CD4-positive, alpha-beta T cell treated with Interleukin-4 for 4 hours (primary cell): ENCODE measurements around the gene MTX1.
"Not testable (repeated sequence)": the region's sequence is repeated elsewhere in the genome, so short reads cannot be mapped to it uniquely, and the experiment has no call there.

Experiments
- DNase-seq: peaks from one replicate; pipeline ENCODE4 v3.0.0-alpha.2; 2020

The MTX1 gene

GRCh38 chr1:155208541-155209311, at the start of gene MTX1:
Gene MTX1, plus strand, starts transcription at chr1:155208695. Its CDS starts 110 bp downstream, at chr1:155208805.
- DNase-seq = peak; percentile 95

- DNase-seq = no peak
Measured at GRCh38 chr1:155158991-155159390, 49.5 kb upstream of the MTX1 start.

- no peak for DNase-seq
Measured at GRCh38 chr1:155160128-155160527, 48.4 kb upstream of the MTX1 start.

GRCh38 chr1:155162631-155163030, 45.9 kb upstream of the MTX1 start:
- not testable (repeated sequence) for DNase-seq

- not testable (repeated sequence) for DNase-seq
Measured at GRCh38 chr1:155163785-155164184, 44.7 kb upstream of the MTX1 start.

- DNase-seq = not testable (repeated sequence)
Measured at GRCh38 chr1:155164625-155165024, 43.9 kb upstream of the MTX1 start.

GRCh38 chr1:155166051-155166470, 42.4 kb upstream of the MTX1 start:
- no peak for DNase-seq

- DNase-seq = no peak
Measured at GRCh38 chr1:155166471-155167165, 41.9 kb upstream of the MTX1 start.

GRCh38 chr1:155167166-155168104, 41.1 kb upstream of the MTX1 start:
- DNase-seq = peak; percentile 77

GRCh38 chr1:155168105-155168445, 40.4 kb upstream of the MTX1 start:
- DNase-seq = not testable (repeated sequence)

GRCh38 chr1:155168456-155169210, 39.9 kb upstream of the MTX1 start:
- DNase-seq = no peak

GRCh38 chr1:155169541-155169940, 39.0 kb upstream of the MTX1 start:
- DNase-seq = no peak

GRCh38 chr1:155170101-155170785, 38.3 kb upstream of the MTX1 start:
- no peak for DNase-seq

- no peak for DNase-seq
Measured at GRCh38 chr1:155170806-155171205, 37.7 kb upstream of the MTX1 start.

GRCh38 chr1:155171836-155172731, 36.4 kb upstream of the MTX1 start:
- no peak for DNase-seq

- peak; percentile 95 for DNase-seq
Measured at GRCh38 chr1:155172732-155173477, 35.6 kb upstream of the MTX1 start, which contains the start of gene KRTCAP2. Gene KRTCAP2, minus strand, starts transcription at chr1:155173304. Its CDS starts 80 bp downstream, at chr1:155173224.

GRCh38 chr1:155173478-155174323, 34.8 kb upstream of the MTX1 start, which contains the start of gene TRIM46:
Gene TRIM46, plus strand, starts transcription at chr1:155173849. Its CDS starts 118 bp downstream, at chr1:155173967.
- peak; percentile 83 for DNase-seq
